ENCODE data around the gene PIK3C3. TPM values are rescaled to one million over a fixed set of nuclear protein-coding genes. Genes with fewer than 3 reads are reported as not detected.
"Not testable (repeated sequence)": the region's sequence is repeated elsewhere in the genome, so short reads cannot be mapped to it uniquely, and the experiment has no call there.

Gene PIK3C3
- total and polyA plus RNA-seq, 2 experiments from 2014 or later: 24.9 to 54.7 TPM

DNA sequence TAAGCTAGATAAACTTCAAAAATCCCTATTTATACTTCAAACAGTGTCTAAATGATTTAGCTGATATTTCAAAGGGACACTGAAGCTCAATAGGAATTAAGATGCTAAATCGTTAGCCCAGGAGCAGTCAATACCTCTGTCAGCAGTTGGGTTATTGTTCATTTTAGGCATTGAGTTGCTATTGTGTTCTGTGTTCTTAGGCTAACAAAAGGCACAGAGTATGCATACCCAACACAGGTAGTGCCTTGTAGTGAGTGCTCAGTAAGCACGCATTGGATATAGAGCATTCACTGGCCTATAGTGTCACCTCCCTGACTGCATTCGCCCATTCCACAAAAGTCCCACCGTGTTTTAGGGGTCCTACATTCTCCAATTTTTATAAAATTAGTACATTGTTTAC, 152.3 kb downstream of the PIK3C3 start:
- Histone ChIP-seq H3K27ac (no peak overlapping the region), H4K20me1 (ENCODE audit: insufficient read depth, poor library complexity, severe bottlenecking) (no peaks in the 10 kb centered on the region), H3K4me2 (no peak overlapping the region), H3K9me2 (replicated peaks; ENCODE audit: insufficient read depth) (no peaks in the 10 kb centered on the region), H3K4me1 (ENCODE audit: insufficient read depth) (no peaks in the 10 kb centered on the region), H3K79me2 (no peaks in the 10 kb centered on the region), H3K9me3 (ENCODE audit: low read depth) (no peaks in the 10 kb centered on the region), H3K27me3 (no peaks in the 10 kb centered on the region), H3K36me3 (replicated peaks; ENCODE audit: insufficient read depth, low read depth) (no peaks in the 10 kb centered on the region), H3K4me3 (no peak overlapping the region), H2AFZ (no peak overlapping the region)
- 91% methylated on average over 4 of the region's 4 CpGs for WGBS (ENCODE audit: low lambda C conversion rate, missing lambda C conversion rate)
- TF ChIP-seq EZH2phosphoT487 (IDR thresholded peaks at IDR 0.05; ENCODE audit: low read depth, severe bottlenecking, unreplicated experiment): no peak
- TF ChIP-seq, protein P1, sequence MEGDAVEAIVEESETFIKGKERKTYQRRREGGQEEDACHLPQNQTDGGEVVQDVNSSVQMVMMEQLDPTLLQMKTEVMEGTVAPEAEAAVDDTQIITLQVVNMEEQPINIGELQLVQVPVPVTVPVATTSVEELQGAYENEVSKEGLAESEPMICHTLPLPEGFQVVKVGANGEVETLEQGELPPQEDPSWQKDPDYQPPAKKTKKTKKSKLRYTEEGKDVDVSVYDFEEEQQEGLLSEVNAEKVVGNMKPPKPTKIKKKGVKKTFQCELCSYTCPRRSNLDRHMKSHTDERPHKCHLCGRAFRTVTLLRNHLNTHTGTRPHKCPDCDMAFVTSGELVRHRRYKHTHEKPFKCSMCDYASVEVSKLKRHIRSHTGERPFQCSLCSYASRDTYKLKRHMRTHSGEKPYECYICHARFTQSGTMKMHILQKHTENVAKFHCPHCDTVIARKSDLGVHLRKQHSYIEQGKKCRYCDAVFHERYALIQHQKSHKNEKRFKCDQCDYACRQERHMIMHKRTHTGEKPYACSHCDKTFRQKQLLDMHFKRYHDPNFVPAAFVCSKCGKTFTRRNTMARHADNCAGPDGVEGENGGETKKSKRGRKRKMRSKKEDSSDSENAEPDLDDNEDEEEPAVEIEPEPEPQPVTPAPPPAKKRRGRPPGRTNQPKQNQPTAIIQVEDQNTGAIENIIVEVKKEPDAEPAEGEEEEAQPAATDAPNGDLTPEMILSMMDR (IDR thresholded peaks at IDR 0.05; ENCODE audit: poor library complexity): no peak
- TF ChIP-seq EZH2 (IDR thresholded peaks at IDR 0.05; ENCODE audit: borderline replicate concordance): no peak
- DNase-seq (ENCODE audit: low spot score): no peak

DNA sequence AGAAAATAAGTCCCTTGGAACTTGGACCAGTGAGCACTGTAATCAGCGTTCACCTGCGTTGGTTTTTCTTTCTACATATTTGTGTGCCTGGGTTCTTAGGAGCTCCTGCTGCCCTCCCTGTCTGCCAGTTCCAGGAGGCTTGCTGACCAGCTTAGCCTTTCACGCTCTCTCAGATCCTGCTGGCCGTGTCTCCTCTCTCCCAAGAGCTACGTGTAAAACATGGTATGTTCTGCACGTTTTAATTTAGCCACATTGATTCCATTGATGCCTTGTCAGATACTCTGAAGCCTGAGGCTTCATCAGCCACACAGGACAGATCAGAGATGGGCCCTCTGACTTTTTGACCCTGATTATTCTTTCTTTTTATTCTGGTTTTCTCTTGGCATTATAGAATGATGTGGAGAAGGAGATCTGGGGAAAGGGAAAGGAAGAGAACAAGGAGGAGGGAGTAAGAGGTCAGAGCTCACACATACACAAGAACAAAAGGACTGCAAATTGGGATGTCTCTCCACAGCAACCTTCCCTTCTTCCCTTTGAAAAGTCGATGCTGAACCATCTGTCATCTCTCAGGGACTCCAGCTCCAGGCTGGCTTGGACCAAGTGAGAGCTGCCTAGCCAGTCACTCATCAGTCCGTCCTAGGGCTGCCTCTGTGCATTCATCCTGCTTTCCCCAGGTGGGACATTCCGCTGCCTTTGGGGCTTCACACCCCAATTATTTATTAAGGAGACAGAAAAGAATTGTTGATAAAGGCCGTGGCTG, 152.8 kb downstream of the PIK3C3 start:
- H3K79me2 ChIP-seq: no peaks in the 10 kb centered on the region
- H3K4me2 ChIP-seq: no peak overlapping the region
- H4K20me1 ChIP-seq (ENCODE audit: insufficient read depth, poor library complexity, severe bottlenecking): no peaks in the 10 kb centered on the region
- H3K4me3 ChIP-seq: no peak overlapping the region
- H3K27me3 ChIP-seq: no peaks in the 10 kb centered on the region
- no peak overlapping the region for H3K27ac ChIP-seq
- H3K9me2 ChIP-seq (replicated peaks; ENCODE audit: insufficient read depth): no peaks in the 10 kb centered on the region
- H3K36me3 ChIP-seq (replicated peaks; ENCODE audit: insufficient read depth, low read depth): no peaks in the 10 kb centered on the region
- 80% methylated on average over 10 of the region's 10 CpGs for WGBS (ENCODE audit: low lambda C conversion rate, missing lambda C conversion rate)
- no peak for DNase-seq (ENCODE audit: low spot score)
- TF ChIP-seq EZH2phosphoT487 (IDR thresholded peaks at IDR 0.05; ENCODE audit: low read depth, severe bottlenecking, unreplicated experiment) (no peak), EZH2 (IDR thresholded peaks at IDR 0.05; ENCODE audit: borderline replicate concordance) (no peak)
- TF ChIP-seq, protein P1 (IDR thresholded peaks at IDR 0.05; ENCODE audit: poor library complexity): no peak
- no peaks in the 10 kb centered on the region for H3K9me3 ChIP-seq (ENCODE audit: low read depth)
- H2AFZ ChIP-seq: no peak overlapping the region
- H3K4me1 ChIP-seq (ENCODE audit: insufficient read depth): no peaks in the 10 kb centered on the region

DNA sequence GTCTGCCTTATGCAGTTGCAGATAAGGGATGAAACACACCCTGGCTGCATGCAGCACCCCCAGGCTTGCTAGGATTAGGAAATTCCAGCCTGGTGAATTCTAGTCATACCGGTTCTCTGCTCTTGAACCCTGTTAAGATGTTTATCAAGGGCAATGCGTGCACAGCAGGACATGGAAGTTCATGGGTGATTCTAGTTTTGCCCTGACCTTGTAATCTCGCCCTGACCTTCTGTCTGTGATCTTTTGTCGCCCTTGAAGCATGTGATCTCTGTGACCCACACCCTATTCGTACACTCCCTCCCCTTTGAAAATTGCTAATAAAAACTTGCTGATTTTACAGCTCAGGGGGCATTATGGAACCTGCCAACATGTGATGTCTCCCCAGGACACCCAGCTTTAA, 157.1 kb downstream of the PIK3C3 start:
- not testable (repeated sequence) for H3K27me3 ChIP-seq; DNase-seq (ENCODE audit: low spot score); H3K27ac ChIP-seq; H3K4me1 ChIP-seq (ENCODE audit: insufficient read depth); H3K79me2 ChIP-seq; H3K9me2 ChIP-seq (replicated peaks; ENCODE audit: insufficient read depth); H2AFZ ChIP-seq; H3K36me3 ChIP-seq (replicated peaks; ENCODE audit: insufficient read depth, low read depth); H3K9me3 ChIP-seq (ENCODE audit: low read depth); H4K20me1 ChIP-seq (ENCODE audit: insufficient read depth, poor library complexity, severe bottlenecking); H3K4me2 ChIP-seq; H3K4me3 ChIP-seq
- WGBS (ENCODE audit: low lambda C conversion rate, missing lambda C conversion rate): 79% methylated on average over 5 of the region's 5 CpGs

DNA sequence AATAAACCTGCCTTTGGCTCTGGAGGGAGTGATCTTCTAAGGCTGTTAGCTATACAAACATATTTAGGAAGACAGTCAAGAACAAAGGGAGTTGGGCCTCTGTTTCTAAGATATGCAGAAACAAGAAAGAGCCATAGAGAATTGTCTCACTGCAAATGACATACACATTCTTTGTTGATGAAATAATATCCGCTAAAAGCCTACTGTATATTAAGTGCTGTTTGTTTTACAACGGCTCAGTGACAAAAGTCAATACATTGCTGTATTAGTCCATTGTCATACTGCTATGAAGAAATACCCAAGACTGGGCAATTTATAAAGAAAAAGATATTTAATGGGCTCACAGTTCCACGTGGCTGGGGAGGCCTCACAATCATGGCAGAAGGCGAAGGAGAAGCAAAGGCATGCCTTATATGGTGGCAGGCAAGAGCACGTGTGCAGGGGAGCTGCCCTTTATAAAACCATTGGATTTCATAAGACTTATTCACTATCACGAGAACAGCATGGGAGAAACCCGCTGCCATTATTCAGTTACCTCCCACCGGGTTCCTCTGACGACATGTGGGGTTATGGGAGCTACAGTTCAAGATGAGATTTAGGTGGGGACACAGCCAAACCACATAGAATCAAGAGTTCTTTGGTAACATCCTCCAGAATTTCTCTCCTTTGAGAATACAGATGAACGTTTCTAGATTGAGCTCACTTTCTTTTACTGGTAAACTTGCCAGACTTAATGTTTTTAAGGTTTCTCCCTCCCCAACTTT, 157.8 kb downstream of the PIK3C3 start:
- WGBS (ENCODE audit: low lambda C conversion rate, missing lambda C conversion rate): 93% methylated on average over 10 of the region's 10 CpGs
- Histone ChIP-seq H3K27ac (peak overlapping the region; percentile 58), H3K9me3 (ENCODE audit: low read depth) (no peaks in the 10 kb centered on the region), H3K4me3 (no peak overlapping the region), H4K20me1 (ENCODE audit: insufficient read depth, poor library complexity, severe bottlenecking) (no peaks in the 10 kb centered on the region), H3K79me2 (no peaks in the 10 kb centered on the region), H3K27me3 (no peaks in the 10 kb centered on the region), H3K4me1 (ENCODE audit: insufficient read depth) (peaks cover 5% of the 10 kb centered on the region), H3K36me3 (replicated peaks; ENCODE audit: insufficient read depth, low read depth) (no peaks in the 10 kb centered on the region), H3K9me2 (replicated peaks; ENCODE audit: insufficient read depth) (no peaks in the 10 kb centered on the region), H2AFZ (peak overlapping the region; percentile 63), H3K4me2 (no peak overlapping the region)
- TF ChIP-seq, protein P1 (IDR thresholded peaks at IDR 0.05; ENCODE audit: poor library complexity): no peak
- TF ChIP-seq EZH2 (IDR thresholded peaks at IDR 0.05; ENCODE audit: borderline replicate concordance): no peak
- TF ChIP-seq EZH2phosphoT487 (IDR thresholded peaks at IDR 0.05; ENCODE audit: low read depth, severe bottlenecking, unreplicated experiment): no peak
- no peak for DNase-seq (ENCODE audit: low spot score)
